Right lobe of liver (tissue), 6 donors: ENCODE measurements around the gene DHX29. TPM values are rescaled to one million over a fixed set of nuclear protein-coding genes. Genes with fewer than 3 reads are reported as not detected.
A peak's percentile ranks its signal among the peaks of the same experiment; 100 is the strongest.

ENCODE experiments used
- ATAC-seq, 4 donors: fragments of 200-7000 bp; cut with Tn5 transposase; one replicate each; pipeline ENCODE4 v1.9.1; 2020; ENCODE audit warnings: mild to moderate bottlenecking in 4 of 4, moderate library complexity in 4 of 4
- DNase-seq, 3 donors: peaks; one replicate each; pipeline ENCODE4 v3.0.0-alpha.2; 2020
- H3K27ac ChIP-seq, 3 donors: fragments of 200-600 bp; one replicate each; pipeline ENCODE4 v1.8.0; 2022
- H3K27me3 ChIP-seq, 2 donors: fragments of 200-600 bp; one replicate each; pipeline ENCODE4 v1.8.0; 2022
- H3K36me3 ChIP-seq, 4 donors: fragments of 200-600 bp; sonication (generic) in 1 of 4; one replicate each; pipeline versions ENCODE4 v1.5.1 to v1.8.0; 2017 to 2022; ENCODE audit warnings: control low read depth in 1 of 4
- H3K4me1 ChIP-seq, 4 donors: fragments of 200-600 bp; sonication (generic) in 1 of 4; one replicate each; pipeline versions ENCODE4 v1.5.1 to v1.8.0; 2017 to 2022; ENCODE audit warnings: control low read depth in 1 of 4
- H3K4me3 ChIP-seq, 3 donors: fragments of 200-600 bp; one replicate each; pipeline ENCODE4 v1.8.0; 2022
- H3K9me3 ChIP-seq, 4 donors: fragments of 200-600 bp; sonication (generic) in 1 of 4; one replicate each; pipeline versions ENCODE4 v1.5.1 to v1.8.0; 2017 to 2022; ENCODE audit warnings: control low read depth in 1 of 4
- CTCF ChIP-seq, 4 donors: fragments of 200-600 bp in 3 of 4; fragments of 450-650 bp in 1 of 4; IDR thresholded peaks; one replicate each; pipeline versions ENCODE4 v1.5.1 to v1.8.0; 2016 to 2022; ENCODE audit warnings: antibody characterized with exemption in 4 of 4, mild to moderate bottlenecking in 2 of 4
- POLR2A ChIP-seq: fragments of 450-650 bp; IDR thresholded peaks from one replicate; pipeline ENCODE4 v1.6.1; 2017; ENCODE audit warnings: antibody characterized with exemption, mild to moderate bottlenecking
- WGBS: methylation state at CpG from one replicate; pipeline ENCODE4 v1.1.6; 2018; ENCODE audit warnings: low coverage, low lambda C conversion rate; ENCODE audit not compliant: insufficient coverage; ENCODE audit errors: missing lambda C conversion rate; 5-methylcytosine and 5-hydroxymethylcytosine counted together
- intact Hi-C, 2 donors: fragments of 100-400 bp; cut with DNase I; formaldehyde crosslinking; loops; one replicate each; pipeline versions ENCODE4 v1.11.2 to v1.14.1; 2022
- total RNA-seq, 6 experiments: library from RNA; depleted of rRNA in 2 of 6; stranded (reverse); fragments of >200 nt in 2 of 6; fragmentation: NEBNext Ultra II Directional in 3 of 6; extraction: Animal tissue kit (Norgen Biotek cat#: 25700) in 3 of 6; gene quantifications; one replicate each; pipeline versions ENCODE4 v1.1.0 to v1.2.4, GENCODE V29; 2016 to 2023
- donor health status: DM: no; HTN: yes; CAD: no.
- donor health status: DM: no; HTN: no; CAD: no.
- donor health status: DM: no; HTN: no; CAD: no.
- donor health status: DM: no; HTN: yes; CAD: no.
- donor health status: DM: no; HTN: yes; CAD: no.

DHX29 gene
- total RNA-seq, 6 experiments from 2014 or later: 10.8 to 18.2 (median 14.7) TPM

DNA sequence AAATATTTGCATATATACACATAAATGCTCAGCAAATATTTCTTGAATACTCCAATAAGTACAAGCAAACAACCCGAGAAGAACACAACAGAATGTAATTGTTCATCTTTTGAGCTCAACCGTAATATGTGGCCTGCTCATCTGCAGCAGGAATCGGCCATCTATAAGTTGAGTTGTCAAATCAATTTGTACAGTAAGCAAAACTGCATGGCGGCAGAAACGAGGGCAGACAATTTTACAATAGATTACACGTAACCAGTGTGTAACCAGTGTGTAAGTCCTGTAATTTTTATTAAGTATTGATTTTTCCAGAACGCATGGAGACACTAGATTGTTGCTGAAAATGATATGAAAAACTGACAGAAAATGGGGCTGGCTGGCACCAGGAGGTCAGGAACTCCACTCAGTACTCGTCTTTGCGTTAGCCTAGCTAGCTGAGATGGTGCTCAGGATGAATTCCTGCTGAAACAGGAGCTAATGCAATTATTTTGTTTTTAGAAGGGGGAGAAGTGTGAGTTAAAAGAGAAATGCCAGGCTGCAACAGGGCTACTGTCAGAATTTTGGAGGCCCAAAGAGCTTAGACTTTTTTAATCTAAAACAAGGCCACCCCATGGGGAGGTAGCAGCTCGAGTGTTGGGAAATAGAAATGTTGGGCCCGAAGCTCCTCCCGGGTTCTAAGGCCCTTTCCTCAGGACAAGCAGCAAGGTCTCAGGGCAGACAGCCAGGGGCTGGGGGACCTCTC lies 682 bp downstream of the DHX29 start:
- ATAC-seq (peak; percentile 1 to 21 (median 10)), DNase-seq (no peak)
- no peaks in the 10 kb centered on the region for H3K36me3 ChIP-seq
- TF ChIP-seq POLR2A (no peak), CTCF (IDR thresholded peaks at IDR 0.05) (no peak)
- intact Hi-C loops: no loop called here
- H3K4me3 ChIP-seq: peak overlapping the region; percentile 86 to 89 (median 88)
- peak overlapping the region; percentile 92 to 97 (median 92) for H3K27ac ChIP-seq
- H3K27me3 ChIP-seq: no peaks in the 10 kb centered on the region
- 6% methylated on average over 12 of the region's 12 CpGs for WGBS
- H3K4me1 ChIP-seq: peaks cover 0 to 54% (median 5%) of the 10 kb centered on the region in 4 donors
- no peaks in the 10 kb centered on the region for H3K9me3 ChIP-seq

DNA sequence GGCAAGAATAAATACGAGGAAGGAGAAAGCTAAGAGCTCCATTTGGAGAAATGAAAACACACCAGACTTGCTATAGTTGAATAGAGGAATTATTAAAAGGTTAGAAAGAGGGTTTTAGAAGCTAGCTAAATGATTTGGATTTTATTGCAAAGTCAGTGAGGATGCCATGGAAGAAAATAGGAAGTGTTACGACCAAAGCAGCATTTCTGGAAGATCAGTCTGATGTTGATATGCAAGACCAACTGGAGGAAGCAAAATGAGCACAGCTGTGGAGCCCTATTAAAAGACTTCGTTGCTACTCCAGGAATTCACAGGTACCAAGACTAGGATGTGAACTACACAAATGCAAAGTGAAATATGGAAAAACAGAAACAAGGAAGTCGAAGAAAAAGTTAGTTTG lies 2.1 kb downstream of the DHX29 start:
- ATAC-seq: no peak
- no peak for DNase-seq
- H3K4me3 ChIP-seq: no peak overlapping the region
- WGBS: 50% methylated on average over 4 of the region's 4 CpGs
- H3K27me3 ChIP-seq: no peaks in the 10 kb centered on the region
- no peak for TF ChIP-seq CTCF (IDR thresholded peaks at IDR 0.05)
- no peak for TF ChIP-seq POLR2A
- H3K36me3 ChIP-seq: no peaks in the 10 kb centered on the region
- no peaks in the 10 kb centered on the region for H3K9me3 ChIP-seq
- no peak overlapping the region for H3K27ac ChIP-seq
- peaks cover 0 to 52% (median 5%) of the 10 kb centered on the region in 4 donors for H3K4me1 ChIP-seq
- intact Hi-C loops: no loop called here

GRCh38 chr5:55304584-55304983 lies 2.9 kb downstream of the DHX29 start:
- Histone ChIP-seq H3K27ac (no peak overlapping the region), H3K4me1 (peaks cover 0 to 44% (median 5%) of the 10 kb centered on the region in 4 donors), H3K27me3 (no peaks in the 10 kb centered on the region), H3K9me3 (no peaks in the 10 kb centered on the region), H3K4me3 (no peak overlapping the region), H3K36me3 (no peaks in the 10 kb centered on the region)
- DNase-seq: no peak
- WGBS: 80% methylated on average over 6 of the region's 6 CpGs
- intact Hi-C loops: no loop called here
- ATAC-seq: no peak
- TF ChIP-seq POLR2A (no peak), CTCF (IDR thresholded peaks at IDR 0.05) (no peak)

- intact Hi-C loops: no loop called here
- H3K9me3 ChIP-seq: no peaks in the 10 kb centered on the region
- no peaks in the 10 kb centered on the region for H3K36me3 ChIP-seq
- H3K4me1 ChIP-seq: peaks cover 0 to 32% (median 5%) of the 10 kb centered on the region in 4 donors
- no peak for ATAC-seq
- WGBS: 78% methylated on average over 4 of the region's 4 CpGs
- no peak overlapping the region for H3K27ac ChIP-seq
- no peaks in the 10 kb centered on the region for H3K27me3 ChIP-seq
- DNase-seq: no peak
- H3K4me3 ChIP-seq: no peak overlapping the region
- no peak for TF ChIP-seq CTCF (IDR thresholded peaks at IDR 0.05)
- no peak for TF ChIP-seq POLR2A
Measured at GRCh38 chr5:55303238-55303690, 4.2 kb downstream of the DHX29 start.
